HCT116 (cell line): ENCODE results near the gene TSPAN11.

Source experiments
- ATF3 ChIP-seq: IDR thresholded peaks from 2 replicates; pipeline ENCODE4 v1.6.1; 2012
- CTCF ChIP-seq, 3 experiments: fragments of 200-600 bp in 1 of 3; sonication (generic) in 1 of 3; IDR thresholded peaks in 2 of 3; conservative IDR thresholded peaks in 1 of 3; 2 replicates each; pipeline ENCODE4 v1.5.1; 2012 to 2017; ENCODE audit warnings: low read depth in 2 of 3, low read length in 2 of 3, antibody characterized with exemption in 1 of 3, borderline replicate concordance in 1 of 3, control low read depth in 1 of 3, mild to moderate bottlenecking in 1 of 3, mixed read lengths in 1 of 3, mixed run types in 1 of 3, moderate library complexity in 1 of 3; ENCODE audit not compliant: insufficient read depth in 1 of 3
- EGR1 ChIP-seq: IDR thresholded peaks from 2 replicates; pipeline ENCODE4 v1.6.1; 2012; ENCODE audit warnings: low read depth
- EZH2 ChIP-seq: fragments of 200-600 bp; sonication (generic); IDR thresholded peaks from 2 replicates; pipeline ENCODE4 v1.6.1; 2017; ENCODE audit warnings: antibody characterized with exemption, mixed run types
- POLR2A ChIP-seq: IDR thresholded peaks from 2 replicates; pipeline ENCODE4 v1.7.0; 2011; ENCODE audit warnings: borderline replicate concordance; ENCODE audit not compliant: insufficient read depth, insufficient read length; ENCODE audit errors: extremely low read depth

GRCh38 chr12:31021809-31022494 is 95.4 kb downstream of the TSPAN11 start:
- TF ChIP-seq EZH2: no peak
- no peak for TF ChIP-seq CTCF (IDR thresholded peaks at IDR 0.05 in 2 of 3, conservative IDR thresholded peaks at IDR 0.05 in 1 of 3; ENCODE audit: borderline replicate concordance in 1 of 3, insufficient read depth in 1 of 3, low read depth in 2 of 3, low read length in 2 of 3)
- no peak for TF ChIP-seq POLR2A
- no peak for TF ChIP-seq ATF3
- no peak for TF ChIP-seq EGR1
